ENCODE results near the gene GPR132. TPM values are rescaled to one million over a fixed set of nuclear protein-coding genes. Genes with fewer than 3 reads are reported as not detected.
"Not testable (repeated sequence)": the region's sequence is repeated elsewhere in the genome, so short reads cannot be mapped to it uniquely, and the experiment has no call there.

Gene GPR132
- total and polyA plus RNA-seq, 4 donors: 2.3 to 19.5 (median 5.7) TPM

- TF ChIP-seq CTCF (IDR thresholded peaks at IDR 0.05; ENCODE audit: control extremely low read depth, extremely low read depth): no peak
- no peaks in the 10 kb centered on the region for H3K9me3 ChIP-seq (ENCODE audit: control insufficient read depth in 4 of 4, insufficient read depth in 3 of 4, low read length in 3 of 4)
- ATAC-seq (ENCODE audit: insufficient read depth, low FRiP score) (no peak), DNase-seq (peak in 1 of 3 donors; percentile 41)
- no peak overlapping the region for H3K9ac ChIP-seq (ENCODE audit: insufficient read depth in 1 of 2, low read length in 2 of 2)
- no peaks in the 10 kb centered on the region for H3K36me3 ChIP-seq (ENCODE audit: control insufficient read depth in 4 of 4, insufficient read depth in 4 of 4, low read length in 4 of 4)
- H3K27ac ChIP-seq (ENCODE audit: low read depth in 1 of 2, low read length in 1 of 2): no peak overlapping the region
- WGBS, 2 donors: 78 to 88% methylated on average over 10 to 14 of the region's 14 CpGs
- peaks cover 0 to 5% (median 0%) of the 10 kb centered on the region in 3 donors for H3K27me3 ChIP-seq (ENCODE audit: control insufficient read depth in 3 of 3, insufficient read depth in 3 of 3, low read length in 2 of 3)
- no peak overlapping the region for H3K4me3 ChIP-seq
- no peaks in the 10 kb centered on the region for H3K4me1 ChIP-seq (ENCODE audit: control insufficient read depth in 5 of 5, insufficient read depth in 5 of 5, low read length in 5 of 5)
Observed at GRCh38 chr14:105039458-105040205, 25.6 kb downstream of the GPR132 start.

- H3K27ac ChIP-seq (ENCODE audit: low read depth in 1 of 2, low read length in 1 of 2); H3K9me3 ChIP-seq (ENCODE audit: control insufficient read depth in 4 of 4, insufficient read depth in 3 of 4, low read length in 3 of 4); H3K4me3 ChIP-seq; H3K9ac ChIP-seq (ENCODE audit: insufficient read depth in 1 of 2, low read length in 2 of 2); H3K4me1 ChIP-seq (ENCODE audit: control insufficient read depth in 5 of 5, insufficient read depth in 5 of 5, low read length in 5 of 5); H3K36me3 ChIP-seq (ENCODE audit: control insufficient read depth in 4 of 4, insufficient read depth in 4 of 4, low read length in 4 of 4); DNase-seq; ATAC-seq (ENCODE audit: insufficient read depth, low FRiP score): not testable (repeated sequence)
- peaks cover 0 to 31% (median 18%) of the 10 kb centered on the region in 3 donors for H3K27me3 ChIP-seq (ENCODE audit: control insufficient read depth in 3 of 3, insufficient read depth in 3 of 3, low read length in 2 of 3)
- WGBS, 2 donors: 85 to 96% methylated on average over 2 of the region's 2 CpGs
Observed at GRCh38 chr14:105035616-105036015, 29.6 kb downstream of the GPR132 start.

GRCh38 chr14:105034315-105035039 lies 30.8 kb downstream of the GPR132 start:
- Histone ChIP-seq H3K36me3 (ENCODE audit: control insufficient read depth in 4 of 4, insufficient read depth in 4 of 4, low read length in 4 of 4) (no peaks in the 10 kb centered on the region), H3K9me3 (ENCODE audit: control insufficient read depth in 4 of 4, insufficient read depth in 3 of 4, low read length in 3 of 4) (no peaks in the 10 kb centered on the region), H3K9ac (ENCODE audit: insufficient read depth in 1 of 2, low read length in 2 of 2) (no peak overlapping the region), H3K4me3 (no peak overlapping the region), H3K4me1 (ENCODE audit: control insufficient read depth in 5 of 5, insufficient read depth in 5 of 5, low read length in 5 of 5) (no peaks in the 10 kb centered on the region), H3K27me3 (ENCODE audit: control insufficient read depth in 3 of 3, insufficient read depth in 3 of 3, low read length in 2 of 3) (peaks cover 0 to 31% (median 18%) of the 10 kb centered on the region in 3 donors), H3K27ac (ENCODE audit: low read depth in 1 of 2, low read length in 1 of 2) (peak overlapping the region in 1 of 2 donors; percentile 59)
- 79 to 80% methylated on average over 17 of the region's 17 CpGs for WGBS, 2 donors
- TF ChIP-seq CTCF (IDR thresholded peaks at IDR 0.05; ENCODE audit: control extremely low read depth, extremely low read depth): no peak
- no peak for ATAC-seq (ENCODE audit: insufficient read depth, low FRiP score)
- no peak for DNase-seq

- Histone ChIP-seq H3K27ac (ENCODE audit: low read depth in 1 of 2, low read length in 1 of 2) (peak overlapping the region in 1 of 2 donors; percentile 67), H3K9ac (ENCODE audit: insufficient read depth in 1 of 2, low read length in 2 of 2) (peak overlapping the region in 1 of 2 donors; percentile 14), H3K27me3 (ENCODE audit: control insufficient read depth in 3 of 3, insufficient read depth in 3 of 3, low read length in 2 of 3) (peaks cover 0 to 29% (median 18%) of the 10 kb centered on the region in 3 donors), H3K4me3 (peak overlapping the region; percentile 36)
- WGBS, 2 donors: 3 to 37% methylated on average over 34 to 45 of the region's 45 CpGs
- not testable (repeated sequence) for DNase-seq; H3K4me1 ChIP-seq (ENCODE audit: control insufficient read depth in 5 of 5, insufficient read depth in 5 of 5, low read length in 5 of 5); H3K36me3 ChIP-seq (ENCODE audit: control insufficient read depth in 4 of 4, insufficient read depth in 4 of 4, low read length in 4 of 4); ATAC-seq (ENCODE audit: insufficient read depth, low FRiP score); H3K9me3 ChIP-seq (ENCODE audit: control insufficient read depth in 4 of 4, insufficient read depth in 3 of 4, low read length in 3 of 4)
Observed at GRCh38 chr14:105033412-105033900, 31.8 kb downstream of the GPR132 start.

GRCh38 chr14:105032451-105032901 lies 32.8 kb downstream of the GPR132 start:
- DNase-seq; H3K4me1 ChIP-seq (ENCODE audit: control insufficient read depth in 5 of 5, insufficient read depth in 5 of 5, low read length in 5 of 5); H3K27ac ChIP-seq (ENCODE audit: low read depth in 1 of 2, low read length in 1 of 2); H3K9ac ChIP-seq (ENCODE audit: insufficient read depth in 1 of 2, low read length in 2 of 2); H3K36me3 ChIP-seq (ENCODE audit: control insufficient read depth in 4 of 4, insufficient read depth in 4 of 4, low read length in 4 of 4); H3K4me3 ChIP-seq; ATAC-seq (ENCODE audit: insufficient read depth, low FRiP score); H3K9me3 ChIP-seq (ENCODE audit: control insufficient read depth in 4 of 4, insufficient read depth in 3 of 4, low read length in 3 of 4): not testable (repeated sequence)
- 85 to 88% methylated on average over 5 of the region's 5 CpGs for WGBS, 2 donors
- H3K27me3 ChIP-seq (ENCODE audit: control insufficient read depth in 3 of 3, insufficient read depth in 3 of 3, low read length in 2 of 3): peaks cover 0 to 30% (median 18%) of the 10 kb centered on the region in 3 donors

Measured in lung (tissue), 12 donors.